Measurements from ENCODE around the gene DOCK6.

The DOCK6 gene

DNA sequence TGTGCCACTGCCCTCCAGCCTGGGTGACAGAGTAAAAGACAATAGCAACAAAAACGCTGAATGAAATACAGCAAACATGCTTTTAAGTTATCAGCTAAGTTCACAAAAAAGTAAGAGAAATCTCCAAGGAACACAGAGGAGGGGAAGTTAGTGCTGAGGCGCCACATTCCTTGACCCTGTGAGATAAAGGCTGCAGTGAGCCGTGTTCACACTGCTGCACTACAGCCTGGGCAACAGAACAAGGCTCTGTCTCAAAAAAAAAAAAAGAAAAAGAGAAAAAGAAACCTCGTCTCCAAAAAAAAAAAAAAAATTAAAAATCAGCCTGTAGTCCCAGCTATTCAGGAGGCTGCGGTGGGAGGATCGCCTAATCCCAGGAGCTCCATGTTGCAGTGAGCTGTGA lies 16.3 kb upstream of the DOCK6 start:
- no peak for DNase-seq (ENCODE audit: low read depth)

- DNase-seq (ENCODE audit: low read depth), result no peak
These were observed 12.3 kb upstream of the DOCK6 start for GRCh38 chr19:11274533-11275086.

DNA sequence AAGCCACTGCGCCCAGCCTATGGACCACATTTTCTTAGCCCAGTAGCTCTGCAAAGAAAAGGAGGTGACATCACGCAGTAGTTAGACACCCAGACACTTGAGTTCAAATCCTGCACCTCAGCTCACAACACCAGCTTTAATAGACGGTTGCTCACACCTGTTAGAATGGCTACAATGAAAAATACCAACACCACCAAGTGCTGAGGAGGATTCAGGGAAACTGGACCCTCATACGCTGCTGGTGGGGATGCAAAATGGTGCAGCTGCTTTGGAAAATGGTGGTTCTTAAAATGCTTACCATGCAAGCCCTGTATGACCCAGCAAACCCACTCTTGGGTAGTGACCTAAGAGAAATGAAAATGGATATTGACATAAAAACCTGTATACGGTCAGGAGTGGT lies 11.7 kb upstream of the DOCK6 start:
- DNase-seq (ENCODE audit: low read depth), result no peak

- no peak for DNase-seq (ENCODE audit: low read depth)
These were observed 11.0 kb upstream of the DOCK6 start for GRCh38 chr19:11273296-11273695.

GRCh38 chr19:11269408-11269807 lies 7.1 kb upstream of the DOCK6 start:
- no peak for DNase-seq (ENCODE audit: low read depth)

GRCh38 chr19:11268783-11269267 lies 6.5 kb upstream of the DOCK6 start:
- DNase-seq (ENCODE audit: low read depth), result no peak

DNA sequence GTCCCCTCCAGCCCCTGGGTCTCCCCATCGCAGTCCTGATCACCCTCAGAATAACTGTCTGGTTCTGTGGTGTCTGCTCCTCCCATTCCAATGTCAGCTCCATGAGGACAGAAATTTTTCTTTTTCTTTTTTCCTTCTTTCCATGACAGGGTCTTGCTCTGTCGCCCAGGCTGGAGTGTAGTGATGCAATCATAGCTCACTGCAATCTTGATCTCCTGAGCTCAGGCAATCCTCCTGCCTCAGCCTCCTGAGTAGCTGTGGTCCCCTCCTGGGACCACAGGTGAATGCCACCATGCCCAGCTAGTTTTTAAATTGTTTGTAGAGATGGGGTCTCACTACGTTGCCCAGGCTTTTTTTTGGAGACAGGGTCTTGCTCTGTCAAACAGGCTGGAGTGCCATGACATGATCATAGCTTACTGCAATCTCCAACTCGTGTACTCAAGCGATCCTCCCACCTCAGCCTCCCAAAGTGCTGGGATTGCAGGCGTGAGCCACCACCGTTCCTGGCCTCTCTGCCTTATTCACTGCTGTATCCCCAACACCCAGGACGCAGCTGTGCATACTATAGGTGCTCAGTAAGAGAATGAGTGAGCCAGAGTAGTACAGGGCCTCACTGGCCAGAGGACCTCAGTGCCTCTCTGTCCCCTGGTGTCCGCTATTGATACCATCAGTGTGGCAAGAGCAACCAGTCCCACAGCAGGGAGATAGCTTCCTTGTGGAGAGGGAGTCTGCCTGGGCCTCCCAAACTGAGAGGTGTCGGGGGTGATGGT lies 5.2 kb upstream of the DOCK6 start:
- no peak for DNase-seq (ENCODE audit: low read depth)

- no peak for DNase-seq (ENCODE audit: low read depth)
These were observed 3.5 kb upstream of the DOCK6 start for GRCh38 chr19:11265785-11266236.

DNA sequence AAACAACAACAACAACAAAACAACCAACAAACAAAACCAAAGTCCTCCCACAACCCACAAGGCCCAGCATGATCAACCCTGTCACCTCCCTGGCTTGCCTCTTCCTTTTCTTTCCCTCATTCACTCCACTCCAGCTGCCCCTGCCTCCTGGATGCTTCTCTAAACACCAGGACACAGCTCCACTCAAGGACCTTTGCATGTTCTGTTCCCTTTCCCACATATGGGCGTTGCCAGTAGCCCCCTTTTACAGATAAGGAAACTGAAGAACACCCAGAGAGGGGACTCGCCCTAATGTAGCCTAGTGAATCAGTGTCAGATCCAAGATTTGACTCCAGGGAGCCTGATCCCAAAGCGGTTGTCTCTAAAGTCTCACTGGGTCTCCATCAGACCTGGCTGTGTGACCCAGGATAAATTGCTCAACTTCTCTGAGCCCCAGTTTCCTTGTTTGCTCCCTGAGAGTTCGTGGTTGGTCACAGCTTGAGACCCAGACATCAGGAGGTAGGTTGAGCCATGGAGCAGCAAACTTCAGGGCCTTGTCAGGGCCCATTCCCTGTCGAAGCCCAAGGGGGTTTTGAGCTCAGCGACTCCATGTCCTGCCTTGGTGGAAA lies 3.0 kb upstream of the DOCK6 start:
- DNase-seq (ENCODE audit: low read depth), result no peak

DNA sequence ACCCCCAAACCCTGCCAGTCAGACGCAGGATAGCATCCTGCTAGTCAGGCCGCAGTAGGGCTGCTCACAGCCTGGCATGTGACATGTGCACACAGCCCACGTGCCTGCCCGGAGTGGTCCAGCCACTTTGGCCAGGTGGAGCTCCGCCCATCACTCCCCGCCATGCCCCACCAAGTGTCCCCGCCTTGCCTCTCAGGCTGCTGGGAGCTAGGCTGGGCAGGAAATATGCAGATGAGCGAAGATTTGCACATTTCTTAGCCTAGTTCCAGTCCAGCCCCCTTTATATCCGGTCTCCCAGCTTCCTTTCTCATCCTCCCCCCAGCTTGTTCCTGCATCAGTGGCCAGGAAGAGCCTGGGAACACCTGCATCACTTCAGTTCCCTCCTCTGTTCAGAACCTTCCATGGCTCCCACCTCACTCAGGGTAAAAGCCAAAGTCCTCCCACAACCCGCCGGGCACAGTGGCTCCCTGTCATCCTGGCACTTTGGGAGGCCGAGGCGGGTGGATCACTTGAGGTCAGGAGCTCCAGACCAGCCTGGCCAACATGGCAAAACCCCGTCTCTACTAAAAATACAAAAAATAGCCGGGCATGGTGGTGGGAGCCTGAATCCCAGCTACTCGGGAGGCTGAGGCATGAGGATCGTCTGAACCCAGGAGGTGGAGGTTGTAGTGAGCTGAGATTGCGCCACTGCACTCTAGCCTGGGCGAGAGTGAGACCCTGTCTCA lies 2.3 kb upstream of the DOCK6 start:
- DNase-seq (ENCODE audit: low read depth), result no peak

DNA sequence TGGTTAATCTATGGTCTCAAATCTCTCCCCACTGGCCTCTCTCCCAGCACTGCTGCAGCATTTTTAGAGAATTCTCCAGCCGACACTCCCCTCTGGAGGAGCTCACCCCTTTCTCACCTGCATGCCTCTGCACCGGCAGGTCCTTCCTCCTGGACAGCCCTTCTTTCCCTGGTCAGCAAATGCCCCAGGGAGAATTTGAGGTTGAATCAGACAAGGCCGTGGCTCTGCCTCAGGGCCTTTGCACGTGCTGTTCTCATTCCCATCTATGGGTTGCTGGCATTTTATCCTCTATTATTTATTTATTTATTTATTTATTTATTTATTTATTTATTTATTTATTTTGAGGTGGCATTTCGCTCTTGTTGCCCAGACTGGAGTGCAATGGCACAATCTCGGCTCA lies 1.4 kb upstream of the DOCK6 start:
- DNase-seq (ENCODE audit: low read depth), result no peak

DNA sequence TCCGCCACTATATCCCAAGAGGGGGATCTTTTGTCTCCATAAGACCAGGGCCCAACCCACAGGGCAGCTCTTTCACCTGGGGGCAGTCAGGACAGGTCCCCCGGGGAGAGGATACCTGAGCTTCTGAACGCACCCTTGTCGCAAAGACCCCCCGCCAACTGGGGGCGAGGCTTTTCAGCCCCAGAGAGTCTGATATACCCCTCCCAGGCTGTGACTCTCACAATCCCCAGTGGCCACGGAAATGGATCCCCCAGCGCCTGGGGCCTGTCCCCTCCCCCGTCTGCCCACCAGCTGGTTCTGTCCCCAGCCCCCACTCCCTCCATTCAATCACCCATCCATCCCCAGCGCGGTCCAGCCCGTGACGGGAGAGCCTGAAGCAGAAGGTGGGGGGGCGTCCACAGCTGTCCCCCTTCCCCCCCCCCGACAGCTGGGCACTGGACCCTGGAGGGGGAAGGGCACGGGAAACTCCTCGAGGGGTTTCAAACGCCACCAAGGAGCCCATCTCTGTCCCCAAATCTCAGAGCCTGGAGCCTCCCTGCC lies 823 bp downstream of the DOCK6 start:
- no peak for DNase-seq (ENCODE audit: low read depth)

- DNase-seq (ENCODE audit: low read depth), result no peak
These were observed 1.3 kb downstream of the DOCK6 start for GRCh38 chr19:11260996-11261395.

DNA sequence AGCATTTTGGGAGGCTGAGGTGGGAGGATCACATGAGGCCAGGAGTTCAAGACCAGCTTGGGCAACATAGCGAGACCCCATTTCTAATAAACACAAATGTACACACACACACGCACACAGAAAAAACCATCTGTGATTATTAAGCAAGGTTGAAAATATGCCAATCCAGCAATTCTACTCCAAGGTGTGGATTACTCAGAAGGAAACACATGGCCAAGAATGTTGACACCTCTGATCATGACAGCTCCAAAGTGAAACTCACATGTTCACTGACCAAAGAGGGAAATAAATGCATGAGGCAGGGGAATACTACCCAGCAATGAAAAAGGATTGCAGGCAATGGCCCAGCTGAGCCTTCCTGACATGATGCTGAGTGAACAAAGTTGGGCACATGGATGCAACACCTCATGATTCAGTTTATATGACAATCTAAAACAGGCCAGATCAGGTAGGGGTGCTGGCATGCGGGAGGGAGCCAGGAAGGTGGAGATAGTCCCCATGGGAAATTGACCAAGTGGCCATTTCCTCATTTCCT lies 4.4 kb downstream of the DOCK6 start:
- DNase-seq (ENCODE audit: low read depth), result no peak

- no peak for DNase-seq (ENCODE audit: low read depth)
These were observed 6.1 kb downstream of the DOCK6 start for GRCh38 chr19:11256189-11256588.

GRCh38 chr19:11254666-11255065 lies 7.7 kb downstream of the DOCK6 start:
- no peak for DNase-seq (ENCODE audit: low read depth)

GRCh38 chr19:11252665-11253355 lies 9.5 kb downstream of the DOCK6 start:
- DNase-seq (ENCODE audit: low read depth), result no peak

DNA sequence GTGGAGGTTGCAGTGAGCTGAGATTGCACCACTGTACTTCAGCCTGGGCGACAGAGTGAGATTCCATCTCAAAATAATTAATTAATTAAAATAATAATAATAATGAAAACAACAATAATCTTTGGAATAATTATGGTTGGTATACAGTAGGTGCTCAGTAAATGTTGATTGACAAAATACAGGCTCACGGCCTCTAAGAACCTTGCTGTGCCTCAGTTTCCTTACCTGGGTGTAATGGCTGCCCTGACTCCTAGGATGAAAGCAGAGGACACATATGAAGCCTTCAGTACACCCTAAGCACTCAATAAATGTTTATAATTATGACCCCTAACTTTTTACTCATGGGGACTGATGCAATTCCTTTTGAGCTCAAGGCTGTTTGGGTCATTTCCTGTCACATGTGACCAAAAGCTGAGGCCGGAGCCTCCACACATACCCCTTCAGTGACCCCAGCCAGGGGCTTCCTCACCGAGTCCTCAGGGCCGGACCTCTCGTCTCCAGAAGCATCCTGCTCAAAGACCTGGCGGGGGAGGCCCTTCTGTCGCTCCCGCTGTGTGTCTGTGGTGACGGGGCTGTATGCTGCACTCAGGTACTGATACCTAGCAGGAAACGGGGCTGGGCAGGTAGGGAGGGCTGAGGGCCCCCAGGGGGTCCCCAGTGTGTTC lies 10.5 kb downstream of the DOCK6 start:
- no peak for DNase-seq (ENCODE audit: low read depth)

DNA sequence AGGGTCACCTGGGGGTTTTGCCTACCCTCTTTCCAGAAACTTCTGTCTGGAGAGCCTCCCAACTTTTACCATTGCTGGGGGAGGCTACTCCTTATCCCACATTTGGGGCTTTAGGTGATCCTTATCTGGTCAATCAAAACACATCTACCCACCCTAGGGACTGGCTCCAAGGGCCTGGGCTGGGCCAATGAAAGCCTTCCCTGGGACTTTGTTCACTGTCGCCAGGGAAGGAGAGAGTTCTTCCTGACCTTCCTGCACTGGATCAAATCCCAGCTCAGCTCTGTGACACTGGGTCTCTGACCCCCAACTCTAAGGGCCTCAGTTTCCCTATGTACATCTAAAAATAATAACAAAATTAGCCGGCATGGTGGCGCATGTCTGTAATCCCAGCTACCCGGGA lies 11.1 kb downstream of the DOCK6 start:
- DNase-seq (ENCODE audit: low read depth), result no peak

- no peak for DNase-seq (ENCODE audit: low read depth)
These were observed 13.5 kb downstream of the DOCK6 start for GRCh38 chr19:11248852-11249251.

DNA sequence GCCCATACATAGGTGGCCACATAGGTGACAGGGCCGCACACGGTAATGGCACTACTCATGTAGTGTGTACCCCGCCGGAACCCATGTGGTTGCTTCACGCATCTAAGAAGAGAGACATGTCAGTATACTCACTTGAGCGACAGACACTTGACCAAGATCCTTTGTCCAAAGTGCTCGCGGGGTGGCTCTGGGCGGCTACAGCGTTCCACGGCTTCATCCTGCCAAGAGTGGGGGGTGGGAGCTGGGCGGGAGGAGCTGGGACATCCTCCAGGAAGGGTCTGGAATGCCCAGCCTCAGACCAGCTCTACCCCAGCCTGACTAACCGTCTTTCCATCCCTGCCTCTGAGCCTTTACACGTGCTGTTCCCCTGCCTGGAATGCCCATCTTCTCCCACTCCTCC lies 14.4 kb downstream of the DOCK6 start:
- no peak for DNase-seq (ENCODE audit: low read depth)

All from activated T-cell treated with anti-CD3 and anti-CD28 coated beads for 48 hours (primary cell).